CD14-positive monocyte (primary cell): Measurements from ENCODE around the gene CES3. TPM values are rescaled to one million over a fixed set of nuclear protein-coding genes. Genes with fewer than 3 reads are reported as not detected.
"Not testable (repeated sequence)": the region's sequence is repeated elsewhere in the genome, so short reads cannot be mapped to it uniquely, and the experiment has no call there.

ENCODE experiments used
- DNase-seq, 3 donors: peaks; one replicate each; pipeline ENCODE4 v3.0.0-alpha.2; 2011 to 2022
- H2AFZ ChIP-seq: 2 replicates; pipeline ENCODE4 v1.6.0; 2012; ENCODE audit warnings: mild to moderate bottlenecking, low read depth, low read length, inconsistent platforms; ENCODE audit not compliant: insufficient read depth, poor library complexity, severe bottlenecking
- H3K27ac ChIP-seq, 2 donors: 1 replicate in 1 of 2; 2 replicates in 1 of 2; pipeline ENCODE4 v1.5.1; 2012 to 2013; ENCODE audit warnings: low read length in 2 of 2, control low read depth in 1 of 2, inconsistent platforms in 1 of 2, low read depth in 1 of 2, mild to moderate bottlenecking in 1 of 2
- H3K27me3 ChIP-seq, 2 donors: one replicate each; pipeline versions ENCODE4 v1.6.0 to v1.6.1; 2011 to 2013; ENCODE audit warnings: low read length in 2 of 2; ENCODE audit not compliant: control insufficient read depth in 2 of 2, insufficient read depth in 2 of 2
- H3K36me3 ChIP-seq, 2 donors: replicated peaks in 1 of 2; 1 replicate in 1 of 2; 2 replicates in 1 of 2; pipeline versions ENCODE4 v1.5.1 to v1.6.1; 2012 to 2013; ENCODE audit warnings: low read length in 2 of 2, control low read depth in 1 of 2, inconsistent platforms in 1 of 2, mild to moderate bottlenecking in 1 of 2; ENCODE audit not compliant: insufficient read depth in 2 of 2, control insufficient read depth in 1 of 2
- H3K4me1 ChIP-seq, 2 donors: 1 replicate in 1 of 2; 2 replicates in 1 of 2; pipeline versions ENCODE4 v1.5.1 to v1.6.1; 2012 to 2013; ENCODE audit warnings: low read length in 2 of 2, control low read depth in 1 of 2, inconsistent platforms in 1 of 2, mild to moderate bottlenecking in 1 of 2, moderate library complexity in 1 of 2; ENCODE audit not compliant: insufficient read depth in 2 of 2, control insufficient read depth in 1 of 2
- H3K4me2 ChIP-seq: replicated peaks from 2 replicates; pipeline ENCODE3; 2012; ENCODE audit warnings: low read length, moderate library complexity, mild to moderate bottlenecking; ENCODE audit not compliant: poor library complexity, severe bottlenecking; ENCODE audit errors: extremely low read depth
- H3K4me3 ChIP-seq, 3 experiments: fragments of 200-600 bp in 1 of 3; sonication (generic) in 1 of 3; replicated peaks in 1 of 3; 1 replicate in 2 of 3; 2 replicates in 1 of 3; pipeline ENCODE4 v1.5.1; 2011 to 2013; ENCODE audit warnings: low read length in 3 of 3, mild to moderate bottlenecking in 3 of 3, control low read depth in 2 of 3, low read depth in 2 of 3, inconsistent platforms in 1 of 3, moderate library complexity in 1 of 3
- H3K79me2 ChIP-seq: 2 replicates; pipeline ENCODE4 v1.6.0; 2012; ENCODE audit warnings: mild to moderate bottlenecking, control low read depth, inconsistent platforms, low read length, moderate library complexity; ENCODE audit not compliant: insufficient read depth
- H3K9ac ChIP-seq: 2 replicates; pipeline ENCODE4 v1.6.0; 2017; ENCODE audit warnings: low read length, mild to moderate bottlenecking; ENCODE audit not compliant: insufficient read depth, poor library complexity, severe bottlenecking
- H3K9me3 ChIP-seq, 2 donors: replicated peaks in 1 of 2; 1 replicate in 1 of 2; 2 replicates in 1 of 2; pipeline versions ENCODE4 v1.5.1 to v1.6.1; 2012 to 2013; ENCODE audit warnings: low read length in 2 of 2, control low read depth in 1 of 2; ENCODE audit not compliant: control insufficient read depth in 1 of 2, insufficient read depth in 1 of 2
- H4K20me1 ChIP-seq: 2 replicates; pipeline ENCODE4 v1.6.0; 2012; ENCODE audit warnings: mild to moderate bottlenecking, low read length, control low read depth, moderate library complexity; ENCODE audit not compliant: insufficient read depth
- H3K27ac Mint-ChIP-seq, 7 donors: one replicate each; pipeline ENCODE4 v1.8.0; 2020; ENCODE audit warnings: mild to moderate bottlenecking in 7 of 7, mixed read lengths in 7 of 7, moderate library complexity in 6 of 7, inconsistent platforms in 2 of 7
- H3K27me3 Mint-ChIP-seq, 3 donors: one replicate each; pipeline ENCODE4 v1.8.0; 2021 to 2022; ENCODE audit warnings: low read depth in 3 of 3, mild to moderate bottlenecking in 3 of 3, mixed read lengths in 3 of 3, moderate library complexity in 3 of 3, inconsistent platforms in 1 of 3
- H3K36me3 Mint-ChIP-seq, 2 donors: one replicate each; pipeline ENCODE4 v1.8.0; 2020; ENCODE audit warnings: mixed read lengths in 2 of 2, inconsistent platforms in 1 of 2, mild to moderate bottlenecking in 1 of 2
- H3K4me1 Mint-ChIP-seq: one replicate; pipeline ENCODE4 v1.8.0; 2020; ENCODE audit warnings: mild to moderate bottlenecking, mixed read lengths
- H3K4me3 Mint-ChIP-seq, 2 donors: one replicate each; pipeline ENCODE4 v1.8.0; 2020; ENCODE audit warnings: mild to moderate bottlenecking in 2 of 2, mixed read lengths in 2 of 2, moderate library complexity in 1 of 2
- H3K9me3 Mint-ChIP-seq, 7 donors: one replicate each; pipeline ENCODE4 v1.8.0; 2020 to 2022; ENCODE audit warnings: mixed read lengths in 7 of 7, mild to moderate bottlenecking in 6 of 7, moderate library complexity in 6 of 7, inconsistent platforms in 2 of 7
- CTCF ChIP-seq: fragments of 200-600 bp; IDR thresholded peaks from one replicate; pipeline ENCODE4 v1.8.0; 2022; ENCODE audit warnings: antibody characterized with exemption, mild to moderate bottlenecking
- WGBS: methylation state at CpG from one replicate; pipeline ENCODE4 v1.1.5; 2013; ENCODE audit warnings: missing lambda C conversion rate; ENCODE audit not compliant: insufficient coverage; 5-methylcytosine and 5-hydroxymethylcytosine counted together
- intact Hi-C, 2 donors: fragments of 100-400 bp; cut with micrococcal nuclease; formaldehyde crosslinking; loops; one replicate each; pipeline versions ENCODE4 v1.15.0 to v1.15.1; 2023
- polyA plus RNA-seq, 3 donors: library from polyadenylated mRNA; depleted of rRNA in 1 of 3; unstranded in 2 of 3; stranded (reverse) in 1 of 3; fragments of 300-500 nt in 2 of 3; fragments of >200 nt in 1 of 3; fragmentation: Illumina TruSeq in 2 of 3; gene quantifications; 1 replicate in 2 of 3; 2 replicates in 1 of 3; pipeline ENCODE4 v1.2.3, GENCODE V29; 2012 to 2021

CES3 gene
- polyA plus RNA-seq, 3 donors, result 0.48 TPM; not detected in 2

GRCh38 chr16:66972983-66973382 lies 11.9 kb downstream of the CES3 start:
- no peak overlapping the region for H3K27ac ChIP-seq
- no peaks in the 10 kb centered on the region for H3K36me3 ChIP-seq
- intact Hi-C loops, result no loop called here
- WGBS, result 92% methylated on average over 8 of the region's 9 CpGs
- no peak for DNase-seq
- peaks cover 0 to 6% of the 10 kb centered on the region in 2 donors for H3K27me3 ChIP-seq
- H3K36me3 Mint-ChIP-seq, result no peaks in the 10 kb centered on the region
- no peaks in the 10 kb centered on the region for H3K79me2 ChIP-seq
- H3K4me1 Mint-ChIP-seq, result peaks cover 7% of the 10 kb centered on the region
- H2AFZ ChIP-seq, result no peak overlapping the region
- H3K9ac ChIP-seq, result no peak overlapping the region
- peak overlapping the region in 2 of 7 donors; percentile 31 to 42 for H3K27ac Mint-ChIP-seq
- H3K27me3 Mint-ChIP-seq, result peaks cover 15 to 25% (median 16%) of the 10 kb centered on the region in 3 donors
- H3K4me3 Mint-ChIP-seq, result no peak overlapping the region
- no peaks in the 10 kb centered on the region for H3K4me1 ChIP-seq
- H3K4me2 ChIP-seq, result no peak overlapping the region
- no peaks in the 10 kb centered on the region for H3K9me3 Mint-ChIP-seq
- H3K4me3 ChIP-seq, result no peak overlapping the region
- H4K20me1 ChIP-seq, result no peaks in the 10 kb centered on the region
- H3K9me3 ChIP-seq, result no peaks in the 10 kb centered on the region
- no peak for TF ChIP-seq CTCF

GRCh38 chr16:66973716-66974115 lies 12.7 kb downstream of the CES3 start:
- DNase-seq, result no peak
- Histone ChIP-seq H4K20me1 (no peaks in the 10 kb centered on the region), H2AFZ (no peak overlapping the region), H3K4me1 (no peaks in the 10 kb centered on the region), H3K9me3 (no peaks in the 10 kb centered on the region), H3K79me2 (no peaks in the 10 kb centered on the region), H3K36me3 (no peaks in the 10 kb centered on the region), H3K27me3 (peaks cover 0 to 6% of the 10 kb centered on the region in 2 donors), H3K4me2 (no peak overlapping the region), H3K4me3 (no peak overlapping the region), H3K9ac (no peak overlapping the region), H3K27ac (no peak overlapping the region)
- no peak for TF ChIP-seq CTCF
- H3K27ac Mint-ChIP-seq, result no peak overlapping the region
- intact Hi-C loops, result no loop called here
- H3K9me3 Mint-ChIP-seq, result no peaks in the 10 kb centered on the region
- peaks cover 7% of the 10 kb centered on the region for H3K4me1 Mint-ChIP-seq
- peaks cover 15 to 25% (median 16%) of the 10 kb centered on the region in 3 donors for H3K27me3 Mint-ChIP-seq
- 88% methylated on average over 4 of the region's 6 CpGs for WGBS
- H3K4me3 Mint-ChIP-seq, result no peak overlapping the region
- H3K36me3 Mint-ChIP-seq, result no peaks in the 10 kb centered on the region

GRCh38 chr16:66974156-66974931 lies 13.3 kb downstream of the CES3 start:
- H3K27ac ChIP-seq, H3K4me3 Mint-ChIP-seq, H4K20me1 ChIP-seq, H3K79me2 ChIP-seq, H2AFZ ChIP-seq, H3K4me1 ChIP-seq, H3K9me3 ChIP-seq, H3K9me3 Mint-ChIP-seq, DNase-seq, H3K9ac ChIP-seq, intact Hi-C loops, H3K36me3 Mint-ChIP-seq, H3K4me3 ChIP-seq, H3K36me3 ChIP-seq, H3K27ac Mint-ChIP-seq, H3K4me1 Mint-ChIP-seq, H3K27me3 ChIP-seq, H3K4me2 ChIP-seq: not testable (repeated sequence)
- peaks cover 15 to 29% (median 16%) of the 10 kb centered on the region in 3 donors for H3K27me3 Mint-ChIP-seq
- 92% methylated on average over 18 of the region's 32 CpGs for WGBS
